ENCODE results near the gene NCAPG.

The NCAPG gene

GRCh38 chr4:17810260-17811077, at the start of gene NCAPG, which contains the start of gene DCAF16:
TSS of gene NCAPG (plus strand) at chr4:17810979. CDS start at chr4:17811078, 99 bp downstream.
TSS of gene DCAF16 (minus strand) at chr4:17810757. CDS start at chr4:17804141, 6,616 bp downstream.
- DNase-seq (ENCODE audit: low spot score), result peak; percentile 96

DNA sequence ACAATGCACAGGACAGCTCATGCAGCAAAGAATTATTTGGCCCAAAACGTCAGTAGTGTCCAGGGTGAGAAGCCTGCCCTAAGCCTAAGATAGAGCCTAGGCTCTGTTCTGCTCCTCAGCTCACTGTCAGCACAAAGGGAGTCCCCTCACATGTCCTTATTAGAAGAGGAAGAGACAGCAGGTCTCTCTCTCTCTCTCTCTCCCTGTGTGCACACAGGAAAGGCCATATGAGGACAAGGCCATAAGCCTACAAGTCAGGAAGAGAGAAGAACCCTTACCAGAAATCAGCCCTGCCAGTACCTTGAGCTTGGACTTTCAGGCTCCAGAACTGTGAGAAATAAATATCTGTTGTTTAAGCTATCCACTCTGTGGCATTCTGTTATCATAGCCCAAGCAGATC, 49.7 kb upstream of the NCAPG start:
- no peak for DNase-seq (ENCODE audit: low spot score)

GRCh38 chr4:17762726-17763125, 48.1 kb upstream of the NCAPG start:
- DNase-seq (ENCODE audit: low spot score), result peak; percentile 27

DNA sequence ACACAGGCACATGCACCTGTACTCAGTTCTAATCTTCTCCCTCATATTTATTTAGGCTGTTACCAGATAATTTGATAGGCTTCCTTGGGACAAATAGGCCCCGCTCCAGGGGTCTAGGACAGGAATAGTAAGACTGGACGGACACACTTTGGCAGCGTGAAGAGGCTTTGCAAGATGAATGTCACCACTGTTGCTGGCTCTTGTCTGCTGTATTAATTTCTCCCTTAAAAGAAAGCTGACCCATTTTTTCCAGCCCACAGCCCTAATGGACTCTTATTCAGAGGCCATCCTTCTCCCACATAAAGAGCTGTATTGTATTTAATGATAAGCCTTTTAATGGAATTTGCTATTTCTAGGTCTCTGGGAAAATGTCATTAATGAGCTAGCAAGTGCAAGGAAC, 47.4 kb upstream of the NCAPG start:
- peak; percentile 79 for DNase-seq (ENCODE audit: low spot score)

- DNase-seq (ENCODE audit: low spot score), result peak; percentile 28
Measured at GRCh38 chr4:17763931-17764330, 46.8 kb upstream of the NCAPG start.

- DNase-seq (ENCODE audit: low spot score), result no peak
Measured at GRCh38 chr4:17765514-17766286, 45.1 kb upstream of the NCAPG start.

DNA sequence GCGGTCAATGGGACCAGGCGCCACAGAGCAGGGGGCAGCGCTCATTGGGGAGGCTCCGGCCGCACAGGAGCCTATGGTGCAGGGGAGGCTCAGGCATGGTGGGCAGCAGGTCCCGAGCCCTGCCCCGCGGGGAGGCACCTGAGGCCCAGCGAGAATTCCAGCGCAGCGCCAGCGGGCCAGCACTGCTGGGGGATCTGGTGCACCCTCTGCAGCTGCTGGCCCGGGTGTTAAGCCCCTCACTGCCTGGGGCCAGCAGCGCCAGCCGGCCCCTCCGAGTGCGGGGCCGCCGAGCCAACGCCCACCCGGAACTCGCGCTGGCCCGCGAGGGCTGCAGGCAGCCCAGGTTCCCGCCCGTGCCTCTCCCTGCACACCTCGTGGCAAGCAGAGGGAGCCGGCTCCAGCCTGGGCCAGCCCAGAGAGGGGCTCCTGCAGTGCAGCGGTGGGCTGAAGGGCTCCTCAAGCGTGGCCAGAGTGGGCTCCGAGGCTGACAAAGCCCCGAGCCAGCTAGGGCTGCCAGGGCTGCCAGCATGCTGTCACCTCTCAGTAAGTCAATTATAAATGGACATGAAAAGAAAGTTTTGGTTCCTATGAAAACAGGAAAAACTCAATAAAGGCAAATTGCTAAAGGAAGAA, 43.8 kb upstream of the NCAPG start:
- no peak for DNase-seq (ENCODE audit: low spot score)

DNA sequence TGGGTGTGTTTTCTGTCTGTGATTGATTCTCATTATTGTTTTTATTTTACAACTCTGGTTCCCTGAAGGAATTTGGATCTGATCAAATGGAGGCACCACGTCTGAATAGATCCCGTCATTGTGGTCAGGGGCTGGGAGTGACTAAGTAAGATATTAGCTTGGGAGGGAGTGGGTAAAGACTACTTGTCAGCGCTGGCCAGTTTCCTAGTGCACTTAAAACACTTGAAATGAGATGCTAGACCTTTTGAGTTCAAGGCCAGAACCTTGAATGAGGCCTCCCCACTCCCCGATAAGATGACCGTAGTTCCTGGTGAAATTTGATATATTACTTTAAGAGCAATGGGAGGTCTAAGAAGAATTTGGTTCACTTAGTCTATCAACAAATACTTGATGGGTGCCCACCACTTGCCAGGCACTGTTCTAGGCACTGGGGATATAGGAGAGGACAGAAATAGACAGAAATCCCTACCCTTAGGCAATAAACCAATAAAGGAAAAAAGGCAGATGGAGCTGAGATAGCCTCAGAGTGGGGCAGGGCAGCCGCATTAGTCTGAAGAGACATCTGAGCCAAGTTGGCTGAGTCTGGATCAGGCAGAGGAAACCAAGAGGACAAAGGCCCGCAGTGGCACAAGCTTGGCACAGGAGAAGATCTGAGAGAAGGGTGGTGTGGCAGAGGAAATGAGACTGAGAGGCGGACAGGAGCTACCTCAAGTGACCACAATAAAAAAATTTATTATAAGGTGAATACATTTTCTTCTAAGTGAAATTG, 41.2 kb upstream of the NCAPG start:
- no peak for DNase-seq (ENCODE audit: low spot score)

- DNase-seq (ENCODE audit: low spot score), result peak; percentile 65
Measured at GRCh38 chr4:17770845-17771244, 39.9 kb upstream of the NCAPG start.

DNA sequence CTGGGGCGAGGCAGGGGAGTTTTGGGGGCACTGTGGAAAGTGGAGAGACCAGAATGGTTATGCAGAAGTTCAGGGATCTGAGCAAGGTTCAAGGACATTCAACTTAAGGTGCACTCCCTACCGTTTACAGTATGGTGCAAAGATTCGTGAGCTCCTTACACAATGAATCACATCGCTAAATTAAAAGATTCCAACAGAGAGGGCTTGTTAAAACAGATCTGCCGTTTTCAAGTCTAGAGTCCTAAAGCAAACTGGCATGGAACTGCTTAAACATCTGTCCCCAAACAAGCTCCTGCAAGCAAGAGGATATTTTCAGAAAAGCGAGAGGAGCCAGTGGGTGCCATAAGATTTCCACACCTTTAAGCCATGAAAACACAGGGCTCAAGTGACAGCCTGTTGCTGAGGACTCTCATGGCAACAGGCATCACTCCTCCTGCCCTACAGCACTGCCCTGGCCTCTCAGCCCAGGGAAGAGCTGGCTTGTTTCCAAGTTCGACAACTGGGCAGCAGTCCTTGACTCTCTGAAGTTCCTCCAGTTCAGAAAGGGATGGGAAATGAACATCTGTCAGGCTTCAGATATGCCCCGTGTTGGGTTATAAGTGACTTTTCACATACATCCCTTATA, 39.4 kb upstream of the NCAPG start:
- no peak for DNase-seq (ENCODE audit: low spot score)

DNA sequence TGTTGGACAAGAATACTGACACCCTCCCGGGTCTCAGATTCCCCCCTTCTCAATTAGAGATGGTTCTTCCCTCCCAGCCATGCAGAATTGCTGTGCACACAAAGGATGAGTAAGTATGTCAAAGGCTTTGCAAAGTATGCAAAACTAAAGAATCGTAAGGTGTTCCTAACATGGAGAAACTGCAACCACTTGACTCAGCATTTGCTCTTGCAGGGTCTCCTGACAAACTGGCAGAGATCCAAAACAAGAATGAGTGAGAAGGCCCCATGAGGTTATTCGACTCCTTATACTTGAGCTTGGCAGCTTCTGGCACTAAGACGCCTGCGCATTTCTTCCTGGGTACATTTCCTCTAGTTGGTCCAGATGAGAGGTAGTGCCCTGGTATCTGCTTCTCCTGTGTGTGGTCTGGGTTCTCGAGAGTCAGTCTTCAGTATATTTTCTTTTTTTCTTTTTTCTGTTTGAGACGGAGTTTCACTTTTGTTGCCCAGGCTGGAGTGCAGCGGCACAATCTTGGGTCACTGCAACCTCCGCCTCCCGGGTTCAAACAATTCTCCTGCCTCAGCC, 37.6 kb upstream of the NCAPG start:
- DNase-seq (ENCODE audit: low spot score), result no peak

GRCh38 chr4:17778431-17778830, 32.3 kb upstream of the NCAPG start:
- no peak for DNase-seq (ENCODE audit: low spot score)

- no peak for DNase-seq (ENCODE audit: low spot score)
Measured at GRCh38 chr4:17780501-17781299, 30.1 kb upstream of the NCAPG start.

DNA sequence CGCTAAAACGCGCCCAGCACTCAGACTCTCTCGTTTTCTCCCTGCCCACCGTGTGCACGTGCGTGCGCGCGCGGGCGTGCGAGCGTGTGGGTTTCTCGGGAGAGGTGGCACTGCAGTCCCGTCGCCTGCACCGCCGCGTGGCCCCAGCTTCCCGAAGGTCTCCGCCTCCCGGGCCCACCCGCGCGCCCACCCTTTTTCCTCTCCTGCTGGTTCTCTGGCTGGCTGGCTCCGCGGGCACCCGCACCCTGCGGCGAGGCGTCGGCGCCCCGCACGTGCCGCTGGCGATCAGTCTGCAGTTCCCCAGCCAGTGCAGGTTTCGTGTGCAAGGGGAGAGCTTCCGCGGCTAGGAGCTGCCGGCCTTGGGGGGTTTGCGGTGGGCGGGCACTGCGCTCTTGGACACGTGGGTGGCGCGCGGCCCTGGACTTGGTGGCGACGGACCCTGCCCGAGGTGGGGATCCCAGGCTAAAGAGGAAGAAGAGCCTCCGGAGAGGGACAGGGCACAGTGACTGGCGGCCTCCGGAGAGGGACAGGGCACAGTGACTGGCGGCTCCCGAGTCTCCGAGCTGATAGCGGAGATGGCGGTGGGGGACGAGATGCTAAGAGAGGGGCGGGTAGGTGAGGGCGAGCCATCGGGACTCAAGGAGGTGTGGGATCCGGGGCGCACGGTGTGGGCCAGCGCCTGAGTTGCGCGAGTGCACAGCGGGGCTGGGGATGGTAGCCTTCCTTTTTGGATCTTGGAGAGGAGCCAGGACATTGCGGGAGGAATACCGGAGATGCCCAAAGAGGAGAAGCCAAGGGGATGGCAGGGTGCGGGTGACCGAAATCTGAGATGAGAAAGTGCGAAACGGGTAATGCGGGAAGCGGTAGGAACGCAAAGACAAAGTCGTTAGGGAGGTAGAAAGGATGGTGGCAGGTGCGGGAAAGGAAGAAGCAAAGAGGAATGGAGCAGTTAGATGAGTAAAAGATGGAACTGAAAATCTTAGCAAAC, 29.2 kb upstream of the NCAPG start, which contains the start of gene FAM184B:
TSS of gene FAM184B (minus strand) at position 322 of the 988 bp plus-strand sequence. CDS start 322 bp downstream, outside the sequence.
- DNase-seq (ENCODE audit: low spot score), result no peak

DNA sequence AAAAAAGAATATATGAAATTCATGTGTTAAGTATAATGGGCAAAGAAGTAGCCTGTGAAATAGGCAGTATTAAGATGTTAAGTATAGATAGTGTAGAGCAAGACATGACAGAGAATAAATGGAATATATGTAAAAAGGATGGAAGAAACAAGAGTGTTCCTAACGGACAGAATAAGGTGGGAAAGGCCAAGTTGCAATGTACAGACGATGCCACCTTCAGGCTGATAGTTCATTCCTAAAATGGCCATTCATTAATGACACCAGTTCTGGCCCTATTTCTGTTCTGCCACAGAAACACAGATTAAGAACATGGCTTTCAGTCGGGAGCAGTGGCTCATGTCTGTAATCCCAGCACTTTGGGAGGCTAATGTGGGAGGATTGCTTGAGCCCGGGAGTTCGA, 24.9 kb upstream of the NCAPG start:
- no peak for DNase-seq (ENCODE audit: low spot score)

DNA sequence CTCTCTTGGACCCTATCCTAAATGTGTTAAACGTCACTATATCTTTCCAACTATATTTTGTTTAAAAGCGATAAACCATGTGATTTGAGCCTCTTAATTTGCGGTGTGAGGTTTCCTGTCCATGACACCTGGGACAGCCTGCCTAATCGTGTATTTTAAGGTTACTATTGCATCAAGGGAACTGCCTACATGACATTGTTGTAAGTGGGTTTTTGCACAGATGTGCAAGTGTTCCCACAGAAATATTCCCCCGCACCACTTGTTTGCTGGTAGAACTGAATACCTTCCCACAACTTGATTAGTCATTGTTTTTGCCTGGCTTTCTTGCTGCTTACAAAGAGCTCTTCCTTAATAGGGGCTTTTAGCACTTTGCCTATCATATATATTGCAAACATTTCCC, 24.2 kb upstream of the NCAPG start:
- DNase-seq (ENCODE audit: low spot score), result no peak

DNA sequence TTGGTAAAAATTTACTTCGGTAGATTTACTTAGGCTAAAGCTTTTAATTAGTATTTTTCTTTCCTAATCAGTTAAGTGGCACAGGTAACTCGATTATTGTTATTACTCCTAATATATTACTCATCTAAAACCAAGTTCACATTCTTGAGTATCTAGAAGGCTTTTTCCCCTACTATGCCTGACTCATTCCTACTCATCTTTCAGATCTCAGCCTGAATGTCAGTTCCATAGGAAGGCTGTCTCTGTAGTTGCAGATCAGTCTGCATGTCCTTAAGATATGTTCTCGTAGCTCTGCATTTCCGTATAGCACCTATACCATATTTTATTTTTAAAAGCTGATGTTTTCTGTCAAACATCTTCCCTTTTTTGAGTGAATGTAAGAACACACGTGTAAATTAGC, 23.5 kb upstream of the NCAPG start:
- no peak for DNase-seq (ENCODE audit: low spot score)

GRCh38 chr4:17788956-17789355, 21.8 kb upstream of the NCAPG start:
- no peak for DNase-seq (ENCODE audit: low spot score)

- no peak for DNase-seq (ENCODE audit: low spot score)
Measured at GRCh38 chr4:17794730-17795129, 16.0 kb upstream of the NCAPG start.

Data from COLO829 (cell line).